Sigmoid colon (tissue), 4 donors: ENCODE data around the gene PRPF4.

Experiments
- POLR2AphosphoS5 ChIP-seq, 4 donors: sonication (generic); formaldehyde crosslinking; IDR thresholded peaks; one replicate each; pipeline ENCODE4 v1.6.1; 2017; ENCODE audit warnings: antibody characterized with exemption in 4 of 4
- TF ChIP-seq, protein P1 (sequence below), 4 experiments: fragments of 450-650 bp in 3 of 4; fragments of 200-600 bp in 1 of 4; IDR thresholded peaks; one replicate each; pipeline ENCODE4 v1.5.1; 2016 to 2019; ENCODE audit warnings: antibody characterized with exemption in 4 of 4, mild to moderate bottlenecking in 3 of 4, moderate library complexity in 2 of 4

DNA sequence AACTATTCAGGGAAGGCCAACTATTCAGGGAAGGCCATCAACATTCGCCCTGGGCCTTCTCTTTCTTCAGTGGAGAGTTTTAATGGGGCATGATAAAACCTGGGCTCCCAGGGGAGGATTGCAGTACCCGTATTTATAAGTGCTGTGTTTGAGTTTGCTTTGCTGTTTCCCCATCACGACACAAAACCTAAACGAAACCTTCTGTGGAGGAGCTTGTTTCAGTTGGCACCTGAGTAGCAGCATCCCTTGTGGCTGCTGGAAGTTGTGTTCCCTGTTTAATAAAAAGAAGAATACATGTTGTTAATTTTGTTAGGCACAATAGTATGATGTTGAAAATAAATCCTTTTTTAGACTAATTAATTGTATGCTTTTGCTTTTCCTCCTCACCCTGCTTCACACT, 56.3 kb downstream of the PRPF4 start:
- TF ChIP-seq POLR2AphosphoS5 (IDR thresholded peaks at IDR 0.05) = no peak
- TF ChIP-seq, protein P1, sequence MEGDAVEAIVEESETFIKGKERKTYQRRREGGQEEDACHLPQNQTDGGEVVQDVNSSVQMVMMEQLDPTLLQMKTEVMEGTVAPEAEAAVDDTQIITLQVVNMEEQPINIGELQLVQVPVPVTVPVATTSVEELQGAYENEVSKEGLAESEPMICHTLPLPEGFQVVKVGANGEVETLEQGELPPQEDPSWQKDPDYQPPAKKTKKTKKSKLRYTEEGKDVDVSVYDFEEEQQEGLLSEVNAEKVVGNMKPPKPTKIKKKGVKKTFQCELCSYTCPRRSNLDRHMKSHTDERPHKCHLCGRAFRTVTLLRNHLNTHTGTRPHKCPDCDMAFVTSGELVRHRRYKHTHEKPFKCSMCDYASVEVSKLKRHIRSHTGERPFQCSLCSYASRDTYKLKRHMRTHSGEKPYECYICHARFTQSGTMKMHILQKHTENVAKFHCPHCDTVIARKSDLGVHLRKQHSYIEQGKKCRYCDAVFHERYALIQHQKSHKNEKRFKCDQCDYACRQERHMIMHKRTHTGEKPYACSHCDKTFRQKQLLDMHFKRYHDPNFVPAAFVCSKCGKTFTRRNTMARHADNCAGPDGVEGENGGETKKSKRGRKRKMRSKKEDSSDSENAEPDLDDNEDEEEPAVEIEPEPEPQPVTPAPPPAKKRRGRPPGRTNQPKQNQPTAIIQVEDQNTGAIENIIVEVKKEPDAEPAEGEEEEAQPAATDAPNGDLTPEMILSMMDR (IDR thresholded peaks at IDR 0.05) = no peak
